GM18517 (cell line): ENCODE data around the gene CSTF1.

Experiments used
- ATAC-seq: cut with Tn5 transposase; IDR thresholded peaks from one replicate; pipeline ENCODE4 v1.9.1; 2021; ENCODE audit warnings: mild to moderate bottlenecking, moderate library complexity; ENCODE audit not compliant: unreplicated experiment

Gene CSTF1

DNA sequence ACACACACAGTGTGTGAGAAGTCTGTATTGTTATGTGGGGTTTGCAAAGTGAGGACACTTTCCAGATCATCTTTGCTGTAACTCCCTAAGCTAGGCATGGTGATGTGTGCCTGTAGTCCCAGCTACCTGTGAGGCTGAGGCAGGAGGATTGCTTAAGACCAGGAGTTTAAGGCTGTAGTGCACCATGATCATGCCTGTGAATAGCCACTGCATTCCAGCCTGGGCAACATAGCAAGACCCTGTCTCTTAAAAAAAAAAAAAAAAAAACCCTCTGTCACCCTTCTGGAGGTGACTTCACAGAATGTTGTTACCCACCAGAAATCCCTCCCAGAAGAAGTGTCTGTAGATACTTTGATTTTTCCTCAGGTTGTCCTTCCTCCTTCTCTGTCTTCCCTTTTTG lies 34.5 kb downstream of the CSTF1 start:
- no peak for ATAC-seq

DNA sequence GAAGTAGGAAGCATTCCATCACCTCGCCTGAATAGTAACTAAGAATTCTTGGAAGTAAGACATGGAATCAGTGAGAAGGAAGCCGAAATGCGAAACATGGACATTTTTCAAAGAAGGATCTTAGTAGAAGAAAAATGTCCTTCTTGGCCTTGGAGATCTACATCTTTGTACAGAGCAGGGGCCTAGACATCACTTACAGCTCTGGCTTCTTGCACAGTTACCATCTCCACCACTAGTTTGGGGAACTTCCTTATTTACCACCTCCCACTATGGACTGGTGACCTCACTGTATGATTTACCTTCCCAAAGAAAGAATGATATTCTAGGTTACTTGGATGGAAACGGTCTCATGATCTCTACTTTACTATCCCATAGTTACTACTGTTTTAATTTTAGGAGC lies 35.4 kb downstream of the CSTF1 start:
- no peak for ATAC-seq

DNA sequence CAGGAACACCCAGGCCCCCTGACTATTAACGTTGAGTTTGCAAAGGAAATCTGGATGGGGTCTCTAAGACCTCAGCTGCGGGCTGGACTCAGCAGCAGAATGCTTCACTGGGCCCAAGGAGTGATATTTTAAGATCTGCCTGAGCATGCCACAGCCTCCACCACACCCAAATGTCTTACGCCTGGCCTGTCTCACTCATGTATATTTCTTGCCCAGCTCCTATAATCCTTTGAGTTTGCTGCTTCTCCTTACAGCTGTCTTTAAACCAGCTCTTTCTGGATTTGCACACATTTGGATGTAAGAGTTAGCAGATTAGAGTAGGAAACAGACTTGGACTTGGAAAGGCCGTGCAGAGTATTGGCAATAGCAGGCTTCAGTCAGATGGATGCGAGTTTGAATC lies 36.0 kb downstream of the CSTF1 start:
- no peak for ATAC-seq

DNA sequence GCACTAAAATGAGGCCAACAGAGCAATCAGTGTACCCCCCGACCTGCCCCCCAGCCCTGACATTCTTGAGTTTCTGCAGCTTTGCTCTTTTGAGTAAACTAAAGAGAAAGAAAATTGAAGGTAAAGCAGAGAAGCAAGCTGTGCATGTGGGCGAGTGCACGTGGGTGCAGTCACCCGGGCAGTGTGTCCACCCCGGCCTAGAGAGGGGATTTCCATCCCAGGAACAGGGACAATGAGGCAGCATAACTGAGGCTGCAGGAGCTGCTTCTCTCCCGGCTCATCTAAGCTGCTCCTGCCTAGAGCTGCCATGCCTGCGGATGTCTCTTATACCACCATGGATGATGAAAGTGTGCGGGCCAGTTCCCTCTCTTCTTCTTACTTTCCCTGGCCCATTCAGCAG lies 36.4 kb downstream of the CSTF1 start:
- no peak for ATAC-seq

DNA sequence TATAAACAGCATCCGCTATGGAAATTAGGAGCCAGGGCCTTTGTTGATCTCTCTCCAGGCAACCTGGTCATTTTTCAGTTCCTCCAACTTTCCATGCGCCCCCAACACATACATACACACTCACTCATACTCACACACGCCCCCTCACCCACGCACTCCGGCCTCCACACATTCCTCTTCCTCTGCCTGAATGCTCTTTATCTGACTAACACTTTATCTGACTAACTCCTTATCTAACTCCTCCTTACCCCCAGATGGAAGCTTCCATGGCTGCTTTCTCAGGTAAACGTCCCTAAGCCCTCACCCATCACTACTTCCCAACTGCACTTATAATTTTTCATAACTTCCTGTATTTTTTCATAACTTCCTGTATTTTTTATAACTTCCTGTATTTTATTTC lies 37.1 kb downstream of the CSTF1 start:
- no peak for ATAC-seq

DNA sequence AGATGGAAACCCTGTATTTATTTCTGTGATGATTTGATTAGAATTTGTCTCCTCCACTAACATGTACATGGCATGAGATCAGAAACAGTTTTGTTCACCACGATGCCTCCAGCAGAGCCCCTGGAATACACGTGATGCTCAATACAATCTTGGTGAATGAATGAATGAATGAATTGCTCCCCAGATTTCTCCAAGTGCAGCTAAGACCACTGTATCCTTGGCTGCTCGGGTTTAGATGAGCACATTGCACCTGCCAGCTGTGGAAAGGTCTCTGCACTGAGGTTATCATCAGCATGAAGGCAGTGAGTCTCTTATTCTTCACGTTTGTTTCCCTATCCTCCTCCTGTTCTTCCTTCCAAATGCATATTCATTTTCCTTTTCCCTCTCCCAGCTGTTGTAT lies 37.5 kb downstream of the CSTF1 start:
- no peak for ATAC-seq

DNA sequence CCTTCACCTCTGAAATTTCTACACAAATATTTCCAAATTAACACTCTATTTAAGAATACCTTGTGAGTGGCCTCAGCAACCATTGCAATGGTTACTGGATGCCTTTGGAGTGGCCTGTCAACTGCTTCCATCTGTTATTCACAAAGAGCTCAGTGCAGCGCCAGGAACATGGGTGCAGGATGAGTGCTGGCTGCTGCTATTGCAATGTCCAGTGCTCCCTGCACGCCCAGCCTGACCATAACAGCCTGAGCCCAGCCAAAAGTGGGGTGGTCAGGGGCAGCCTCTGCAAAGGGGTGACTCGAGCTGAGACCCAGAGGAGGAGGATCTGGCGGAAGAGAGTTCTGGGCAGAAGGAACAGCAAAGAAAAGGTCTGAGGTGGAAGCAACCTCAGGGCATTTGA lies 38.0 kb downstream of the CSTF1 start:
- no peak for ATAC-seq

DNA sequence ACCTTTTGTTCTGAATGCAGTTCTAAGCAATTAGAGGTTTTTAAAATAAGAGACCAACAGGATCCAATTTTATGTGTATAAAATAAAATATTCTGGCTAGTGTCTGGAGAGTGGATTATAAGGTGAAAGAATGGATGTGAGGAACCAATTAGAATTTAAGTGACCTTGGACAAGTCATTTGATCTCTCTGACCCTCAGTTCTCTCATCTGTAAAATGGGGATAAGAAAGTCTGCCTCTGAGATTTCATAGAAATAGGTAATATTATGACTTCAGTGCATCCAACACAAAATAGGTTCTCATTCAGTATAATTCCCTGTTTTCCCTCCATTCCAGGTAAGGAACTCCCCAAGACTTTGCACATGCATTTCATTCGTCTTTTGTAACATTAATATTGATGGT lies 38.5 kb downstream of the CSTF1 start:
- no peak for ATAC-seq

DNA sequence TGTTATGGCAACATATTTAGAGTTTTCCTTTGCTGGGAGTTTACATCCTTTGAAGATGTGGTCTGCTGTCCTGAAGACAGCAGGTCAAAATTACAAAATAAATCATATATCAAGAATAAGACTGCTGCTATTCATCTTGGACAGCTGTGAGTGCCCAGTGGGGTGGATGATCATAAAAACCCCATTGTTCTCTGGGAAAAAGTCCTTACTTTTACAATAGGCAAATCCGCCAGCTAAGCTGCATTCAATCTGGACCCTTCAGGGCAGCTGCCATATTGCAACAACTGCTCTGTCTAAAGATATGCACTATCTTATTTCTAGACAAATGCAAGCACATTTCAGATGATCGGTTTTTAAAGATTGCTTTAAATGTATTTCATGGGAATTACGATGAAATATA lies 39.0 kb downstream of the CSTF1 start:
- ATAC-seq = no peak

DNA sequence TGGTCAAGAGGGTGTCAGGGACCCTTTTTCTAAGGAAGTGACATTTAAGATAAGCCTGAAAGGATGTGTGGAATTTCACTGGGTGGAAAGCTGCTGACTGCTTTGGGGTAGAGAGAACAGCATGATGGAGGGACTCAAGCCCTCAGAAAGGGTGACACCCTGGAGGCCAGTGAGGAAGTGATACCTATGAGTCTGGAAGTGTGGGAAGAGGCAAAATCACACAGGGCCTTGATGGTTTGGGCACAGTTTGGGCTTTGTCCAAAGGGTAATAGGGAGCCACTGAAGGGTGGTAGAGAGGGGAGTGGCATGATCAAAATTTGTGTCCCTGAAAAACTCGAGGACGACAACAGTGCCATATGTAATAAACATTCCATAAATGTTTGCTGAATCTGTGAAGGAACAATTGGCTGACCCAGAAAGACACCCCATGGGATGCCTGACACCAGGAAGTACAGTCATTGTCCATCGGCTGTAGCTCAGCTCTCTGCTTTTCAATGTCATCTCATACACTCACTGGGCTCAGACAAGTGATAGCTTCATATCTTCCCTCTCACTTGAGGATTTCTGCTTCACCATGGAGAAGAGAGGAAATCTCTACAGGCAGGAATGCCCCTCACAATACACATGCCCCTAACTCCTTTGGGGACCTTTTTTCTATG lies 40.9 kb downstream of the CSTF1 start:
- no peak for ATAC-seq

DNA sequence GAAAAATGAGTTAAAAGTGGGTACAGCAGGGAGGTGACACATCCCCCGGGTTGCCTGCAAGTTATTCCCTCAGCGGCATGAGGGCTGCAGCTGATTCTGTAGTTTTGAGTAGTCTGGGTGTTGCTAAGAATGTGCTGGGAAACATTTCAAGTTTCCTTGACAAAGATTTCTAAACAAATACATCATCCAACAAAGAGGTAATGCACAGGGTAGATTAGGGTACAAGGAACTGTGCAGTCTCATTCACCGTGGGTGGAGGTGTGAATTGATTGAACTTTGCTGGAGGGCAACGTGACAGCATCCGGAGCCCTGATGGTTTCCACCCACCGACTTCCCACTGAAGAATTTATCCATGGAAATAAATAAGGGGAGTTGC lies 41.4 kb downstream of the CSTF1 start:
- no peak for ATAC-seq

DNA sequence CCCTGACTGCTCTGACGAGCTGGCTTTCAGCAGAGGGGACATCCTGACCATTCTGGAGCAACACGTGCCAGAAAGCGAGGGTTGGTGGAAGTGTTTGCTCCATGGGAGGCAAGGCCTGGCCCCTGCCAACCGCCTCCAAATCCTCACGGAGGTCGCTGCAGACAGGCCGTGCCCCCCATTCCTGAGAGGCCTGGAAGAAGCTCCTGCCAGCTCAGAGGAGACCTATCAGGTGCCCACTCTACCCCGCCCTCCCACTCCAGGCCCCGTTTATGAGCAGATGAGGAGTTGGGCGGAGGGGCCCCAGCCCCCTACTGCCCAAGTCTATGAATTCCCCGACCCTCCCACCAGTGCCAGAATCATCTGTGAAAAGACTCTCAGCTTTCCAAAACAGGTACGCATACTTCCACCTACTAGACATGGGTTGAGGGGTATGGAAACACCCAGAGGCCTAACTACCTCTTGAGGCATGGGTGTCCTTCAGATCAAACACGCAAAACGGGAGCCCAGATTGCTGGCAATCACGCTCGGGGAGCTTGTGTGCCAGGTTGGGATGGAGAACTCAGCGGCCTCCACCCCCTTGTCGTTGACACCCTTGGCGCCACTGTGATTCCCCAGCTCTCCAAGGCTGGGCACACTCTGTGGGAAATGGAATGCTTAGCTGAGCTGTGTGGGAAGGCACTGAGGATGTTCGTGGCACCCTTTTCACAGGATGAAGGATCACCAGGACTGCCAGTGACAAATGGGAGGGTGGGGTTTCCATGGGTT lies 44.9 kb downstream of the CSTF1 start:
- no peak for ATAC-seq

DNA sequence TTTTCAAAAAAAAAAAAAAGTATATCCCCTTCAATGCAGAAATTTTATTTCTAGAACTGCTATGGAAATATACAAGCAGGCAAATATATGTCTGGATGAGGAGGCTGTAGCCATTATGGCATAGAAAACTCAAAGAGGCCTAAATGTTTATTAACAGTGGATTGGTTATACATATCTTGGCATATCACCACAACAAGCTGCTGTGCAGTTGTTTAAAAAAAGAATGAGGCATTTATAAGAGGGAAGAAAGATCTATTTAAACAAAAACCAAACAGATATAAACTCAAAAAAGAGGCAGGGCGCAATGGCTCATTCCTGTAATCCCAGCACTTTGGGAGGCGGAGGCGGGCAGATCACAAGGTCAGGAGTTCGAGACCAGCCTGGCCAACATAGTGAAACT lies 45.8 kb downstream of the CSTF1 start:
- no peak for ATAC-seq

DNA sequence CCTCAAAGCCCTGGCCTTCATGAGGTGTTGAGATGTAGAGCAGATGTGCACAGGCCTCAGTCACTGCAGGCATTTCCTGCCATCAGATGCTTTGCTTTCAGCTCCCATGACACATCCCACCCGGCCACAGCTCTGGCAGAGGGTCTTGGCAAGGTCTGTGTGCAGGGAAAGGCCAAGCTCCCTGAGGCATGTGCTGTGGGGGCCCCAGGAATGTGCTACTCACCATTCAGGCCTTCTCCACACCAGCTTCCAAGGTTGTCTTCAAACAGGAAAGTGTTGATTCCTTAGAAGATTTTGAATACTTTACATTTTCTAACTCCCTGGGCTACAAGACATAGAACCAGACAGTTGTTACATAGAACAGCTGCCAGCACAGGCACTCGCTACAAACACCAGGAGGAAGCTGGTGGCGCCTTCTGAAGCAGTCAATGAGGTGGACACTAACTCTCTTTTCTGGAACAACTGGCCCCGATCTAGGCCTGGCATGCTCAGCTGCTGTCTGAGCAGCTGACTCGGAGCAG lies 47.4 kb downstream of the CSTF1 start:
- no peak for ATAC-seq

DNA sequence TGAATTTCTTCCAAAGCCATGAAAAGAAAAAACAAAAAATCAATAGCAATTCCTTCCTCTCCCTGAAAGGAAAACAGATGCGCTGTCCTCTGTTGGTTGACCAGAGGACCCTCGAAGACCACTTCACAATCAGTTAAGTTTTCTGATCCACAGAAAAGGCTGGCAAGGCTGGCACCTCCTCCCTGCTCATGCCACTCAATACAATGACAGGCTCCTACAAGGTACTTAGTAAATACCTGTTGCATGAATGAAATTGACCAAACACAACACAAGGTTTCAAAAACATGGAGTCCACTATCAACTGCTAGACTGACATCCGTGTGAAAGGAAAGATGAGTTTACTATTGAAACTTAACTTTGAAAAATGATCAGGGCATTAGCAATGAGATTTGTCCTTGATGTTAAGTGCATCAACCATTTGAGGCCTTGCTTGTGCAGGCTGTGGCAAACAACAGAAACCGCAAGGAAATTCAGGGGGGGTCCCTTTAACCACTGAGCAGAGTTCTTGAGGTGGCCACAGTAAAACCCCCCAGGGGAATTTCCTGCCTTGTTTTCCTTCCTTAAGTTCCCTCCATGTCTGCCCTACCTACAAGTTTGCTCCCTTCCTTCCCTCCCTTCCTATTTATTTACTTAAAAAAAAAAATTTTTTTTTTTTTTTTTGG lies 48.0 kb downstream of the CSTF1 start:
- ATAC-seq = peak; percentile 71

DNA sequence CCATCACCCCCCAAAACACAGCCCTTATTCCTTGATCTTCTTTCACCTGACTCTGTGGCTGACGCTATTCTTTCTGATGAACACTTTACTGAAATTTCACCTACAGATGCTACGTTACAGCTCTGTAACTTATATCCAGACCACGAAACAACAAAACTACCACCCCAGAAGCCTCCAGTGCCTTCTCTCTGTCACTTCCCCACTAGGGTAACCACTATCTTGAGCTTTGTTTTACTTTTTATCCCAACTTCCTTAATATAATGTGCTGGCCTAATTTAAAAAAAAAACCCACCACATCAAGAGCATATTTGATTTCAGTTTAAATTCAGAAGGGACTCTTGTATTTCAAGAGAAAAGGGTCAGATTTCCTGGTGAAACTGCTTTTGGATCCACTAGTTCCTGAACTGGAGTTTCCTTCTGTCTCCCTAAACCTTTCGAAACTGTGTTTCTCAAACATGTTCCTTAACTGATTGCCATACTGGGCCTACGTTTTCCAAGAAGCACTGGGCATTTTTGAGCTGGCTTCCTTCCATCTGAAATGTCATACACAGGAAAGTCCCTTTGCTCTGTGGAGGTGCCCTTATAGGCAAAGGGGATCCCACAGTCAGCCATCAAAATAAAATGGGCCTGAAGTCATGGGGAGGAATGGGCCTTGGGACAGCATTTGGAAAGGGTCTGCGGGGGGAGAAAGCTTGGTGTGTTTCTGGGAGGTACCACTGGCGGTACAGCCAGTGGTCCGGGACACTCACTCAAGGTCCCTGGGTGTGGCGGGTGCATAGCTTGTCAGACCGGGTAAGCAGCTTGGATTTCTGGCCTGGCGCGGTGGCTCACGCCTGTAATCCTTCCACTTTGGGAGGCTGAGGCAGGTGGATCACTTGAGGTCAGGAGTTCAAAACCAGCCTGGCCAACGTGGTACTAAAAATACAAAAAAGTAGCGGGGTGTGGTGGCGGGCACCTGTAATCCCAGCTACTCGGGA lies 50.2 kb downstream of the CSTF1 start:
- ATAC-seq = no peak

DNA sequence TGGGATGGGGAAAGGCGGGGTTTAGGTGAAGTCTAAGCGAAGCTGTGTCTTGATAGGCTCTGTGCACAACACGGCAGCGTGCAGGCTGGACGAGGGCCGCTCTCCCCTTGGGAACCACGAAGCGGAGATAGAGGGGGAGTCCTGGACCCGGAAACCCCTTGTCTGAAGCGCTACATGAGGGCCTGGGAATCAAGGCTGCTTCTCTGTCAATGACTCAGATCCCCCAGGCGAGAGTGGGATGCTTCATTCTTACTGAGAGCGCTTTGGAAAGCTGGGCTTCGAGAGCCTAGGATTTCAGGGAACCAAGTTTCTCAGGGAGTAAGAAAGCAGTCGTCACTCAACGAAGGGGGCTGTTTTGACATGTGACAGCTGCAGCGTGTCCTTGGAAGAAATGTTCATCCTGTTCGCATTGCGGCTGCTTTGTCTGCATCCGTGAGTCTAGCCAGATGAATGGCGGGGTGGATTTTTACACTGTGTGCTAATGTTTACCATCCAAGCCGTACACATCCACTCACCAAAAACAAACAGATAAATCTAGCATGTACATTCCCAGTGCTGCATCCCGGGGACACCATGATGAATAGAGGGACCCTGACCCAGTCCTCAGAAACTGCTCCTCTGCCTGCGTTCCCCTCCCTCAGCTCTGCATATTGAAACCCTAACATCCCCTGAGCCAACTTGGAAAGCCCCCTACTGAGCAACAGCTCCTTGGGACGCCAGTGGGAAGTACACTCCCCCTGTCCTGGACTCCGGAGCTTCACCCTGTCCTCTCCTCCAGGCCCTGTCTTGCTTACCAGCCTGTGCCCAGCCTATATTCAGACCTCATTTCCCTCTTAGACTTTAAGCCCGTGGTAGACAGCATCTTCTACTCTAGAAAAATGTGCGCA lies 51.5 kb downstream of the CSTF1 start:
- ATAC-seq = no peak

DNA sequence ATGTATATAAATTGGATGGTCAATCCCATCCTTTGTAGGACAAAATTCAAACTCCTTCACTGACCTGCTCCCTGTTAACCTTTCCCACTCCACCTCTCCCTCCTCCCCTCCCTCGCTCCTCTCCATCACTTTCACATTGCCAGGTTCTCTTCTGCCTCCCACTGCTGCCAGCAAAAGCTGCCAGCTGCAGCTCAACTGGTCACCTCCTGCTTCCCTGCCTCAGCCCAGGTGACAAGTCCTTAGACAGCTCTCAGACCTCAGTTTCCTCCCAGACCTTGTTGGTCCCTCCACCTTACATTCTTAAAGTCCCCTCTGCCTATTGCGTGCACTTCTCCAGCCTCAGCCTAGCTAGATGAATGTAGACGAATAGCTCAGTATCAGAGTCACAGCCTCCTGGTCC lies 52.7 kb downstream of the CSTF1 start:
- no peak for ATAC-seq

DNA sequence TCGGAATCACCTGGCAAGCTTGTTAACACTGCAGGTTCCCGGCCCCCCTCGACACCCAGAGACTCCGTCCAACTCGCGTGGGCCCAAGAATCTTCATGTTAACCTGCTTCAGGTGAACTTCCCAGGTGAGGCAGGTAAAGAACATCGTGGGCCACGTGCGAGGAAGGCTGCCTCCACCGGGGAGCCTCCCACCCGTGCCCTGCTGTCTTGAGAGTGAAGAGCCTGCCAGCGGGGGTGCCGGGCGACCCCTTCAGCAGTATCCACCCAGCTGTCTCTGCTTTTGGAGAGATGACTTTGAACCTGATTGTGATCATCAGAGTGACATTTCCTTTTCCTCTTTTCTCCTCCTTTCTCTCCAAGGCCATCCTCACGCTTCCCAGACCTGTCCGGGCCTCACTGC lies 53.1 kb downstream of the CSTF1 start:
- ATAC-seq = no peak

DNA sequence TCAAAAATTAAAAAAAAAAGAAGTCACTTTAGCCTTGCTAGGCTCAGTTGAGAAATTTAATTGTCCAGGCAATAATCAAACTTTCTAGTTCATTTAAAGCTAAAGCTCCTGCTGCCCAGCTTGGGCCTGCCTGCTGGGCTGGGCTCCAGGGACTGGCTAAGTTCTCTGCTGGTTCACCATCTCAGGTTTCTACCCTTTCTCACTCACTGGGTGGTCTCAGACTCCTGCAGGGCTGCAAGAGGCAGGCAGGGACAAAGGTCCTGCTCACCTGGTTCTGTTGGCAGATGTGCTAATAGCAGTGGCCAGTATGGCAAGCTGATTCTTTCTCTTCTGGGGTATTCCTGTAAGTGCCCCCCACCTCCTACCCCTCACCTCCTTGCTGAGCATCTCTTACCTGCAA lies 54.8 kb downstream of the CSTF1 start:
- ATAC-seq = no peak
